SU-DHL-6 (cell line): ENCODE data around the gene RANBP9.

ENCODE experiments used
- CTCF ChIP-seq: fragments of 200-600 bp; sonication (generic); IDR thresholded peaks from one replicate; pipeline ENCODE4 v1.5.1; 2017; ENCODE audit warnings: antibody characterized with exemption, mild to moderate bottlenecking, low read length, moderate library complexity; ENCODE audit not compliant: insufficient read depth, poor library complexity, severe bottlenecking
- EZH2phosphoT487 ChIP-seq: fragments of 200-600 bp; sonication (generic), shearing (Covaris generic); conservative IDR thresholded peaks from 2 replicates; pipeline ENCODE4 v1.6.1; 2018; ENCODE audit warnings: mild to moderate bottlenecking, antibody characterized with exemption, low read length, moderate library complexity, mixed read lengths

GRCh38 chr6:13716955-13717295 is 5.3 kb upstream of the RANBP9 start:
- TF ChIP-seq CTCF (no peak), EZH2phosphoT487 (no peak)
